C4-2B (cell line): Measurements from ENCODE around the gene NLGN3.

Experiments used
- H3K27ac ChIP-seq: fragments of 450-650 bp; 2 replicates; pipeline ENCODE4 v1.5.1; 2017
- CTCF ChIP-seq: fragments of 450-650 bp; conservative IDR thresholded peaks from 2 replicates; pipeline ENCODE4 v1.5.1; 2017; ENCODE audit warnings: mild to moderate bottlenecking
- ZFX ChIP-seq: fragments of 450-650 bp; IDR thresholded peaks from 2 replicates; pipeline ENCODE4 v1.6.1; 2017

NLGN3 gene

GRCh38 chrX:71164071-71164470 lies 19.4 kb downstream of the NLGN3 start:
- TF ChIP-seq CTCF: no peak
- no peak for TF ChIP-seq ZFX
- H3K27ac ChIP-seq: no peak overlapping the region

GRCh38 chrX:71166461-71166860 lies 21.8 kb downstream of the NLGN3 start:
- TF ChIP-seq ZFX (no peak), CTCF (no peak)
- H3K27ac ChIP-seq: no peak overlapping the region

DNA sequence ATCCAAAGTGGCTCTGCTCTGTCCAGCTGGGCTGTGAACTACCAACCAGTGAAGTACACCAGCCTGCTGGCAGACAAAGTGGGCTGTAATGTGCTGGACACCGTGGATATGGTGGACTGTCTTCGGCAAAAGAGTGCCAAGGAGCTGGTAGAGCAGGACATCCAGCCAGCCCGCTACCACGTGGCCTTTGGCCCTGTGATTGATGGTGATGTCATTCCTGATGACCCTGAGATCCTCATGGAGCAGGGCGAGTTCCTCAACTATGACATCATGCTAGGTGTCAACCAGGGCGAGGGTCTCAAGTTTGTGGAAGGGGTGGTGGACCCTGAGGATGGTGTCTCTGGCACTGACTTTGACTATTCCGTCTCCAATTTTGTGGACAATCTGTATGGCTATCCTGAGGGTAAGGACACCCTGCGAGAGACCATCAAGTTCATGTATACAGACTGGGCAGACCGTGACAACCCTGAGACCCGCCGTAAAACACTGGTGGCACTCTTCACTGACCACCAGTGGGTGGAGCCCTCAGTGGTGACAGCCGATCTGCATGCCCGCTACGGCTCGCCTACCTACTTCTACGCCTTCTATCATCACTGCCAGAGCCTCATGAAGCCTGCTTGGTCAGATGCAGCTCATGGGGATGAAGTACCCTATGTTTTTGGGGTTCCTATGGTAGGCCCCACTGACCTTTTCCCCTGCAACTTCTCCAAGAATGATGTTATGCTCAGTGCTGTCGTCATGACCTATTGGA lies 22.6 kb downstream of the NLGN3 start:
- TF ChIP-seq CTCF: no peak
- no peak for TF ChIP-seq ZFX
- no peak overlapping the region for H3K27ac ChIP-seq

- TF ChIP-seq ZFX: no peak
- TF ChIP-seq CTCF: no peak
- H3K27ac ChIP-seq: no peak overlapping the region
Observed at GRCh38 chrX:71168134-71168533, 23.5 kb downstream of the NLGN3 start.

- no peak overlapping the region for H3K27ac ChIP-seq
- no peak for TF ChIP-seq ZFX
- TF ChIP-seq CTCF: no peak
Observed at GRCh38 chrX:71169586-71169985, 24.9 kb downstream of the NLGN3 start.

DNA sequence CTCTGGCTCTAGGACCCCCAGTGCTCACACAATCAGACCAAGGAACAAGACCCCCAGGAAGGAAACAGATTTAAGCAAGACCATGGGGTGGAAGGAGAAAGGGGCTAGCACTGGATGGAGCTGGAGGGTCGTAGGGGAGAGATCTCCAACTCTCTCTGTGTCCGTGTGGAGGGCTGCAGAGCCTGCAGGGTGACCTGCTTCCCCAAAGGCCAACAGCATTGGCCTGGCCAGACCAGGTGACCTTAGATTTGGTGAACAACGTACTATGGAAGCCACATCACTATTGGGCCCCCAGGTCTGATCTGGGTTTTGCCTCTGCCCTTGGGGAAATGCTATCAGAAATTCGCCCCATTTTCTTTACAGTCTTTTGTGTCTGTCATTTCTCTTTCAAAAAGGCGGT lies 26.0 kb downstream of the NLGN3 start:
- H3K27ac ChIP-seq: no peak overlapping the region
- TF ChIP-seq ZFX (no peak), CTCF (no peak)

- no peak for TF ChIP-seq CTCF
- no peak for TF ChIP-seq ZFX
- H3K27ac ChIP-seq: no peak overlapping the region
Observed at GRCh38 chrX:71171110-71171801, 26.6 kb downstream of the NLGN3 start.
